Stimulated activated CD8-positive, alpha-beta memory T cell treated with anti-CD3 and anti-CD28 coated beads, Interleukin-4, amount 100 ng/mL, for 48 hours (primary cell): ENCODE results near the gene F2RL3.
"Not testable (repeated sequence)": the region's sequence is repeated elsewhere in the genome, so short reads cannot be mapped to it uniquely, and the experiment has no call there.

Experiments used
- DNase-seq: peaks from one replicate; pipeline ENCODE4 v3.0.0-alpha.2; 2020

F2RL3 gene

DNA sequence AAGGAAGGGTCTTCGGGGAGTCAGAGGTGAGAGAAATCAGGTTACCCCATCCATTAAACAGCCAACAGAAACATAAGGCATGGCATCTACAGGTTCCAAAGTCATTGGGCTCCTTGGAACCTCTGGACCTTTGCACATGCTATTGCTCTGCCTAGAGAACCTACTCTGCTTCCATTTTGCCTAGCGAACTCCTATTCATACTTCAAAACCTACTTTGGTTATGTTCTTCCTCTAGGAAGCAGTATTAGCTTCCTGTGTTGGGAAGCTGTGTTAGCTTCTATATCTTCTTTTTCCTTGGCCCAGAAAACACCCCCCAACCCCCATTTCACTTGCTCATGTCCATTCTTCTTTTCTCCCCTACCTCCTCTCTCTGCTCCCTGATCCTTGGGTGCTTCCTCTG is 39.6 kb downstream of the F2RL3 start:
- DNase-seq = no peak

DNA sequence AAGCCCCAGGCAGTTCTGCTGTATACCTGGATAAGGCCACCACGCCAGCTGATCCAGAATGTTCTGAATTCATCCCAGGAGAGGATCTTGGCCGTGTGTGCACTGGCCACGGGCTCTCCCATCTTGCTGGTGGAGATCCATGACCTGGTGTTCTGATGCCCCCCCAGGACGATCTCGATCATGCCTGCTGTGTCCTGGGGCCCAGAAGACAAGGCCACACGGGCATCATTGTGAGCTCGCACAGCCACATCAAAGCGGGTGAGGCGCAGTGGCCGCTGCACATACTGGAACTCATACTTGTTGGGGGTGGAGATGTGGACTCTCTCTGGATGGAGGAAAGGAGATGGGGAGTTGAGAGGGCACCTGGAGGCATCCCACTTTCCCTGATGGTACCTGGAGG is 40.1 kb downstream of the F2RL3 start:
- DNase-seq = no peak

DNA sequence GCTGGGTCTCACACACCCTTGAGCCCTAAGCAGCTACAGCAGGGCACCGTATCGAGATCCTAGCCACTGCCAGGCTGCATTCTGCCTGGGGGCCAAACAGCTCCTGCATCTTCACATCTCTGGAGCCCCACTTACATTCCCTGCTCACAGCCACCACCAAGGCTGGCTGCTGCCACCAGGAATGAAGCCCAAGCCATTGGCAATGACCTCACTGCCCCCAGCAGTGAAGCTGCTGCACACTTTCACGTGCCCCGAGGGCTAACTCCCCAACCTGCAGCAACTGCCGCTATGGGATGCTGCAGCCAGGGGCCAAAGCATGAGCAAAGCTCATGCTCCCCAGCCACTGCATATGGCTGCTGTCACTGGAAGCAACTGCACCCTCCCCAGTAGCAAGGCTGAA is 42.0 kb downstream of the F2RL3 start:
- DNase-seq = no peak

DNA sequence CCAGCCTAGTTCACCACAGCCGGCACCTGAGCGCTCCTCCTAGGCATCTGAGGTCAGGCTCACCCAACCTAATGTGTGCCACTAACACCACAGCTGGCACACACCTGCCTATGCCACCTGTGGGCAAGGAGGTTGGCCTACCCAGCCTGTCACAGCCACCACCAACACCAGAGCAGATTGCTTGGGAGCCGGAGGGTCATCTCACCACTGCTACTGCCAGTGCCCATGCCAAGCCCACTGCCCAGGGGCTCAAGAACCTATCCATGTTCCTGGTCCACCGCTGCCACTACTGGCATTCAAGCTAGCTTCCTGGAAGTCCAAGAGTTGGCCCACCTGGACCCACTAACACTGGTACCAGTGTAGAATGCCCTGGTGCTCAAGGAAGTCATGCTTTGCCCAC is 42.5 kb downstream of the F2RL3 start:
- no peak for DNase-seq

DNA sequence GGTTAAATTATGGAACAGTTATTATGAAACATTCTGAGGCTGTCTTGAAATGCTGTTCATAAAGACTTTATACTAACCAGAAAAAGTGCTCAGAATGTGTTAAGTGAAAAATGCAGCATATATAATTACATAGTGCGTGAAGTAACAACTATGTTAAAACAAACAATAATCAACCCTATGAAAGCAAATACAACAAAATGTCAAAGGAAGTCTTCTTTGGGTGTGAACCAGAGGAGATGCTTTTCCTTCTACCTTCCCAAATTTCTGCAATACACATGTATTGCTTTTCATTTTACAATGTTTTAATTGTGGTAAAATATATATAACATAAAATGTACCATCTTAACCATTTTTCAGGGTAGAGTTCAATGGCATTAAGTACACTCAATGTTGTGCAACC is 45.7 kb downstream of the F2RL3 start:
- no peak for DNase-seq

DNA sequence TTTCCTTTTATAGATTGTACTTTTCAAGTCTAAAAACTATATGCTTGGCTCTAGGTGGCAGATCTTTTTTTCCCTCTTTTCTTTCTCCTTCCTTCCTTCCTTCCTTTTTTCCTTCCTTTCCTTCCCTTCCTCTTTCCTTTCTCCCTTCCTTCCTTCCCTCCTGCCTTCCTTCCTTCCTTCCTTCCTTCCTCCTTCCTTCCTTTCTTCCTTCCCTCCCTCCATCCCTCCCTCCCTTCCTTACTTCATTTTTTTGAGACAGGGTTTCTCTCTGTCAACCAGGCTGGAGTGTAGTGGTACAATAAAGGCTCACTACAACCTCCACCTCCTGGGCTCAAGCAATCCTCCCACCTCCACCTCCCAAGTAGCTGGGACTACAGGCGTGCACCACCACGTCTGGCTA is 48.1 kb downstream of the F2RL3 start:
- no peak for DNase-seq

DNA sequence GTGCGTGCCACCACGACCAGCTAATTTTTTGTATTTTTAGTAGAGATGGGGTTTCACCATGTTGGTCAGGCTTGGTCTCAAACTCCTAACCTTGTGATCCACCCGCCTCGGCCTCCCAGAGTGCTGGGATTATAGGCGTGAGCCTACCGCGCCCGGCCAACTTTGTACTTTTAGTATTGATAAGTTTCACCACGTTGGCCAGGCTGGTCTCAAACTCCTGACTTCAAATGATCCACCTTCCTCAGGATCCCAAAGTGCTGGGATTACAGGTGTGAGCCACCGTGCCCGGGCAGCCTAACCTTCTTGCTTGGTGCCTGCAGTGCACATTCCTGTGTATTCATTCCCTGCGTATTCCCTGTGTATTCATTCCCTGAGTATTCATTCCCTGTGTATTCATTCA is 49.0 kb downstream of the F2RL3 start:
- DNase-seq = not testable (repeated sequence)

DNA sequence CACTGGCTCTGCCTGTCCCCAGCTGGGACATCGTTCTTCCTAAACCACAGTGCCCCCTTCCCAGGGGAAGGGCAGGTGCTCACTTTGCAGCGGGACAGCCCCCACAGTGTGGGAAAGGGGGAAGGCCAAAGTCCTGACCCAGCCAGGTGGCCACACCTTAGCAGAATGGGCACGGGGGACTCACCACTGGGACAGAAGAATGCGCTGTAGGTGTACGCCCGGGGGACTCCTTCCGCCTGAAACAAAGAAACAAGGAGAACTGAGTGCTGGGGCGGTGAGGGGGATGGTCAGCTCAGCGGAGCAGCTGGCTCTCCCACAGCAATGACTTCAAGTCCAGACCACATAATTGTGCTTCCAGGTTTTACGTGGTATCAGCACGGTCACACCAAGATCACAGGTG is 49.4 kb downstream of the F2RL3 start:
- DNase-seq = no peak

DNA sequence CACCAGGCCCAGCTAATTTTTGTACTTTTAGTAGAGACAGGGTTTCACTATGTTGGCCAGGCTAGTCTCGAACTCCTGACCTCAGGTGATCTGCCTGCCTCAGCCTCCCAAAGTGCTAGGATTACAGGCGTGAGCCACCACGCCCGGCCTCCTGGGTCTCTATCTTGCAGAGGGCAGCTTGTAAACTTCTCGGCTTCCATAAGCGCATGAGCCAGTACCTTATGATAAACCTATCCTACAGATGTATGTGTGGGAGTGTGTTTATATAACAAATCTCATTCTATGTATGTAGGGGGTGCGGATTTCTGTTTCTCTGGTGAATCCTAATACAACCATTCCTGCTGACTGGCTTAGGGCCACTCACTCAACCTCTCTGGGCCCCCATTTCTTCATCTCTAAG is 51.3 kb downstream of the F2RL3 start:
- DNase-seq = not testable (repeated sequence)

DNA sequence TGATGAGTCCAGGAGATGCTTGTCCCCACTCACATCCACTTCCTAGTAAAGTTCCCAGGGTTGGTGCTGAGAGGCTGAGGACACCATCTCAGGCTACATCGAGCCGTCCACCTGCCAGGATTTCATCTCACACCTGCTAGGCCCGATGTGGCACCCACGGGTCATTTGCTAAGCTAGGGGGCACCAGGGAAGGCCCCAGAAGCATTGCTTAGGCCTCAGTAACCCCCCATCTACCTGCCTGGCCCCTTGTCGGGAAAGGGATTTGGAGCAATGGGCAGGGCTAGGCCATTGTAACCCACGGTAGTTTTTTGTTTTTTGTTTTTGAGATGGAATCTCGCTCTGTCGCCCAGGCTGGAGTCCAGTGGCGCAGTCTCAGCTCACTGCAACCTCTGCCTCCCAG is 51.8 kb downstream of the F2RL3 start:
- DNase-seq = no peak
